Activated naive CD4-positive, alpha-beta T cell treated with anti-CD3 and anti-CD28 coated beads, Interleukin-2, amount 50 U/mL, for 72 hours (primary cell): ENCODE results near the gene RIC1. TPM values are rescaled to one million over a fixed set of nuclear protein-coding genes. Genes with fewer than 3 reads are reported as not detected.

Experiments
- ATAC-seq, 2 donors: fragments of 150-1000 bp; cut with Tn5 transposase; 2 replicates each; pipeline ENCODE4 v1.10.0; 2021; ENCODE audit warnings: mild to moderate bottlenecking in 2 of 2, moderate library complexity in 2 of 2
- DNase-seq, 2 donors: peaks; one replicate each; pipeline ENCODE4 v3.0.0; 2021 to 2022; ENCODE audit warnings: low spot score in 2 of 2
- H3K27ac Mint-ChIP-seq, 2 donors: one replicate each; pipeline ENCODE4 v1.8.0; 2022; ENCODE audit warnings: mild to moderate bottlenecking in 2 of 2, mixed read lengths in 2 of 2
- H3K36me3 Mint-ChIP-seq, 2 donors: one replicate each; pipeline ENCODE4 v1.8.0; 2022; ENCODE audit warnings: mixed read lengths in 2 of 2
- H3K9me3 Mint-ChIP-seq, 2 donors: one replicate each; pipeline ENCODE4 v1.8.0; 2022; ENCODE audit warnings: mixed read lengths in 2 of 2
- total RNA-seq, 2 donors: library from RNA; stranded (reverse); gene quantifications; one replicate each; pipeline ENCODE4 v1.2.3, GENCODE V29; 2022

The RIC1 gene
- total RNA-seq, 2 donors from 2014 or later: 25.6 to 26.7 TPM

GRCh38 chr9:5801739-5802113 lies 172.8 kb downstream of the RIC1 start:
- Mint-ChIP-seq H3K9me3 (no peaks in the 10 kb centered on the region), H3K36me3 (no peaks in the 10 kb centered on the region), H3K27ac (no peak overlapping the region)
- DNase-seq (no peak), ATAC-seq (no peak)

- Mint-ChIP-seq H3K36me3 (peaks cover 0 to 12% of the 10 kb centered on the region in 2 donors), H3K27ac (no peak overlapping the region), H3K9me3 (no peaks in the 10 kb centered on the region)
- ATAC-seq (no peak), DNase-seq (no peak)
Measured at GRCh38 chr9:5805478-5805877, 176.6 kb downstream of the RIC1 start.

DNA sequence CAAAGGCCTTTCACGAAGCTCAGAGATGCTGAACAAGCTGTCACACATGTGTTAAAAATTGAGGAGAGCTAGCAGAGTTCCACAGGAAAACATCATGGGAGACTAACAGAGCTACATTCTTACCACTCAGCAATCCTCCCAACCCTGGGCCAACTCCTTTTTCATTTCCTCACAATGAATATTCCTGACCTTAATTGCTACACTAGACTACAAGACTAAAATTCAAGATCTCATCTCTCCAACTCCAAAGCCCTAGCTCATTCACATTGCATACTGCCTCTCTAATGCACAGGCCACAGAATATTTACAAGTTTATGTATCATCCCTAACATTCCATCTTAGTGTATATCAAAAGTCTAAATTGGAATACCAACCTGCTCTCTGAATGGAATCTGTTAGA lies 182.8 kb downstream of the RIC1 start:
- Mint-ChIP-seq H3K27ac (no peak overlapping the region), H3K9me3 (no peaks in the 10 kb centered on the region), H3K36me3 (peaks cover 0 to 21% of the 10 kb centered on the region in 2 donors)
- no peak for ATAC-seq
- no peak for DNase-seq

DNA sequence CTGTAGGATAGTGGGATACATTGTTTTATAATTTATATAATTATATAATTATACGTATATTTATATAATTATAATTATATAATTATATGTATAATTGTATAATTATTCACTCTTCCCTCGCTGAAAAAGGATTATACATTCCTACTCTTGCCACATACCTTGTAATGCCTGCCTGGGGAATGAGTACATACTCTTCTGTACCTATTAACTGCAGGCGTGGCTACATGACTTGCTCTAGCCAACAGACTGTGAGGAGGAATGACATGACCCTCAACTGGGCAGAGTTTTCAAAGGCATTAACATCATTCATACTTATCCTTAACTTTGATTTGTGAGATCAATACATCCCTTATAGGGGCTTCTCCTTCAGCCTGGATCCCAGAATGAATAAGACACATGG lies 184.9 kb downstream of the RIC1 start:
- Mint-ChIP-seq H3K36me3 (peaks cover 5 to 33% of the 10 kb centered on the region in 2 donors), H3K27ac (no peak overlapping the region), H3K9me3 (no peaks in the 10 kb centered on the region)
- DNase-seq (no peak), ATAC-seq (no peak)

GRCh38 chr9:5815461-5815860 lies 186.6 kb downstream of the RIC1 start:
- H3K9me3 Mint-ChIP-seq: no peaks in the 10 kb centered on the region
- H3K36me3 Mint-ChIP-seq: peaks cover 5 to 30% of the 10 kb centered on the region in 2 donors
- no peak for ATAC-seq
- H3K27ac Mint-ChIP-seq: no peak overlapping the region
- no peak for DNase-seq

GRCh38 chr9:5817862-5818261 lies 189.0 kb downstream of the RIC1 start:
- H3K27ac Mint-ChIP-seq: peak overlapping the region in 1 of 2 donors; percentile 0
- ATAC-seq: no peak
- H3K9me3 Mint-ChIP-seq: no peaks in the 10 kb centered on the region
- DNase-seq: no peak
- peaks cover 5 to 21% of the 10 kb centered on the region in 2 donors for H3K36me3 Mint-ChIP-seq

GRCh38 chr9:5818424-5819142 lies 189.7 kb downstream of the RIC1 start:
- H3K27ac Mint-ChIP-seq: no peak overlapping the region
- no peaks in the 10 kb centered on the region for H3K9me3 Mint-ChIP-seq
- no peak for ATAC-seq
- DNase-seq: no peak
- H3K36me3 Mint-ChIP-seq: peaks cover 5 to 23% of the 10 kb centered on the region in 2 donors

DNA sequence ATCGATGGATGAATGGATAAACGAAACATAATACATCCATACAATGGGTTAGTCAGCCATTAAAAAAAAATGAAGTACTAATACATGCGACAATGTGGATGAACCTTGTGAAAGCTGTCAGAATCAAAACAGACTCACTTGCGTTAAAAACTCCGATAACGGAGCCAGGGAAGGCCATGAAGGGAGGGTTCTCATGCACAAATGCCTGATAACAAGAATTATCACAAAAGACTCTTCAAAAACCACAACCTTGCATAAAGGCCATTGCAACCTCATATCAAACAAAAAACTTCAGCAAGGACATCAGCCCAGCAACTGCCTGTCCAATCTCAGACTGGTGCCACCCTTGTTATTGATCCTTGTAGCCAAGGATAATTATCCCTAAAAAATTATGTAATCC lies 190.3 kb downstream of the RIC1 start:
- no peak for DNase-seq
- Mint-ChIP-seq H3K9me3 (no peaks in the 10 kb centered on the region), H3K36me3 (peaks cover 5 to 28% of the 10 kb centered on the region in 2 donors), H3K27ac (no peak overlapping the region)
- no peak for ATAC-seq

DNA sequence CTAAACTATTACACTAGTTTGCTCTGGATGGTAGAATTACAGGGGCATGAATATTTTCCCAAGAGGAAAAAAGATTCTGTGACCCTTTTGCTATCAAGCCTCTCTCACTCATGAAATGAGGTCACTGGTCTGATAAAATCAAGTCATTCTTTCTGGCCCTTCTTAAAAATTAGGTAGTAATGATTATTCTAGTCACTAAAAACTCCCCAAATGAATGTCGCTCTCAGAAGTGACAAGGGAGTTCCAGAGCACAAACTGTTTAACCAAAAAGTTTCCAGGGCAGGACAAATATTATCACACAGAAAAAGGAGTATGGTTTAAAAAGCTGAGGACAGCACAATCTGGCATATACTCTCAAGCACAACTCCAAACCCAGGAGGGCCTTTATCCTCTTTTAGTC lies 191.5 kb downstream of the RIC1 start:
- Mint-ChIP-seq H3K27ac (no peak overlapping the region), H3K36me3 (peaks cover 5 to 28% of the 10 kb centered on the region in 2 donors), H3K9me3 (no peaks in the 10 kb centered on the region)
- DNase-seq: no peak
- no peak for ATAC-seq

GRCh38 chr9:5825223-5825622 lies 196.3 kb downstream of the RIC1 start:
- H3K36me3 Mint-ChIP-seq: peaks cover 0 to 19% of the 10 kb centered on the region in 2 donors

More at GRCh38 chr9:5825223-5825622, 196.3 kb downstream of the RIC1 start:
- H3K9me3 Mint-ChIP-seq: no peaks in the 10 kb centered on the region
- ATAC-seq (peak; percentile 24), DNase-seq (no peak)
- H3K27ac Mint-ChIP-seq: peak overlapping the region in 1 of 2 donors; percentile 13

Other genes starting within 250 kb of the RIC1 start
- 10 to 100 TPM; 30.3 to 48.5 TPM for gene PLGRKT, start 191.2 kb upstream of the RIC1 start, total RNA-seq
- gene CD274, start 178.6 kb upstream of the RIC1 start, total RNA-seq: 10 to 100 TPM; 34.5 to 65.5 TPM
- gene PDCD1LG2, start 118.6 kb upstream of the RIC1 start, total RNA-seq: under 1 TPM; 0.19 to 0.87 TPM
- 10 to 100 TPM; 22.5 to 22.8 TPM for gene ERMP1, start 204.0 kb downstream of the RIC1 start, total RNA-seq